ENCODE results near the gene RAX. TPM values are rescaled to one million over a fixed set of nuclear protein-coding genes. Genes with fewer than 3 reads are reported as not detected.

Gene RAX
- under 1 TPM in 1 of 2 experiments, not detected in 1; 0.17 TPM for total RNA-seq

- H3K27ac Mint-ChIP-seq: no peak within 1 kb of the TSS
Measured at GRCh38 chr18:59272891-59273758, at the start of gene RAX. Gene RAX, minus strand, starts transcription at chr18:59273454. Its CDS starts 248 bp downstream, at chr18:59273206.

DNA sequence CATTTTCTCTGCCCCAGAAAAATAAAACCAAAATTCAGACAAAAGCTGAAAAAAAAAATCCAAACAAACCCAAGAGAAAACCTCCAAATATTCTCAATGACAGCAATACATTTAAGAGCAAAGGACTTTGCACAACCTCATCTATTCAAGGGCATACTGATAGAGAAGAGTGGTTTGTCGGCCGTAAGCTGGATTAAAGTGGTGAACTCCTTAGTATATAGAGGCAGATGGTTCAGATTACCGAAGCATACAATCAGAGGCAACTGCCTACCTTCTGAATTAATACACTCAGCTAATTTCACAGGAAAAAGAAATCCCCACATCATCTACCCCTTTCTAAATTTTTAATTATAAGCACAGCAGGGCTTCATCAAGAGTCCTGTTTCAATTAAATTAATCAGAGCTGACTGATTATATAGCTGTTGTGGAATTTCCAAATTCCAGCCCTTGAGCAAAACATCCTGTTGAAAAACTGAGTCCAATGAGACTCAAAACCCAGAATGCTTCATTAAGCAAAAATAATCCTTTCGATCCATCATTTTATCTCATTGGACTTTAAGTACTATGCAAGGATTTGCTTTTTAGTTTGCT is 45.3 kb upstream of the RAX start, which contains the start of gene CPLX4:
Gene CPLX4, minus strand, starts transcription at position 190 of the 591 bp plus-strand sequence. Its CDS starts 187 bp downstream, at position 3.
- Mint-ChIP-seq H3K9me3 (no peaks in the 10 kb centered on the region), H3K27ac (no peak within 1 kb of the TSS), H3K4me1 (ENCODE audit: low read depth) (no peaks in the 10 kb centered on the region), H3K36me3 (no peaks in the 10 kb centered on the region), H3K27me3 (peaks cover 2% of the 10 kb centered on the region), H3K4me3 (no peak within 1 kb of the TSS)
- POLR2A ChIA-PET: no interaction called here
- CTCF ChIA-PET: interaction anchor here (1.7 to 2.4 kb wide), 2 partner anchors 9 to 84 kb away, joined by 4 to 16 read pairs; no protein-coding TSS in a partner anchor
- intact Hi-C loops (cut with micrococcal nuclease): no loop called here
- no peak for DNase-seq

More at GRCh38 chr18:59272891-59273758, at the start of gene RAX:
- H3K36me3 Mint-ChIP-seq: no peaks in the 10 kb centered on the region
- peaks cover 67% of the 10 kb centered on the region for H3K27me3 Mint-ChIP-seq
- peaks cover 25% of the 10 kb centered on the region for H3K4me1 Mint-ChIP-seq (ENCODE audit: low read depth)
- ChIA-PET POLR2A (interaction anchor here (1.1 kb wide), 1 partner anchor 20 kb away, joined by 3 read pairs; no protein-coding TSS in a partner anchor), CTCF (interaction anchor here (0.6 to 1.7 kb wide), 6 partner anchors 10 to 189 kb away, joined by 3 to 12 read pairs (median 4); no protein-coding TSS in a partner anchor)
- no peaks in the 10 kb centered on the region for H3K9me3 Mint-ChIP-seq
- H3K4me3 Mint-ChIP-seq: peak within 1 kb of the TSS; percentile 10
- intact Hi-C loops (cut with micrococcal nuclease): loop anchor here (2.0 to 10.0 kb wide), 3 partner anchors 86 to 1838 kb away; partner anchors contain the start of genes CCBE1, LMAN1 and ONECUT2
- peak; percentile 56 for DNase-seq

DNA sequence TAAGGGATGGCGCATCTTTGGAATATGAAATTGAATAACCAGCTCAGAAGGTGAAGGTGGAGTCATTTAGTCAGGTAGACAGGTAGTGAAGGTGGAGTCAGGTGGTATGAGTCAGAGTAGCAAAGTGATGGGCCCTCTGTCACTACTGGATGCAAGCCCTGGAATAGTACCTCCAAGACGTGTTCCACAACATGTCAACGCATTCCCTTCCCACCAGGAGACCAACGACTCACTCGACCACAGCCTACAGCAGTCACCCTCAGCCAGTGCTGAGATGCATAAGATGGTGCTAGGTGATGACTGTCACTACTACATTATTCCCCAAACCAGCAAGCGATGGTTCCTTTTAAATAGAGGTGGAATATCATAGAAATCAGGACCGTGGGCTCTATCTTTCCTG is 38.4 kb upstream of the RAX start:
- no peak overlapping the region for H3K4me3 Mint-ChIP-seq
- H3K27ac Mint-ChIP-seq: no peak overlapping the region
- peaks cover 25% of the 10 kb centered on the region for H3K27me3 Mint-ChIP-seq
- ChIA-PET CTCF (interaction anchor here (1.8 to 9.4 kb wide), 2 partner anchors 40 to 91 kb away, joined by 5 to 201 read pairs; no protein-coding TSS in a partner anchor), POLR2A (no interaction called here)
- H3K4me1 Mint-ChIP-seq (ENCODE audit: low read depth): peaks cover 3% of the 10 kb centered on the region
- DNase-seq: no peak
- no peaks in the 10 kb centered on the region for H3K36me3 Mint-ChIP-seq
- H3K9me3 Mint-ChIP-seq: no peaks in the 10 kb centered on the region
- intact Hi-C loops (cut with micrococcal nuclease): no loop called here

- Mint-ChIP-seq H3K4me3 (no peak overlapping the region), H3K27ac (no peak overlapping the region), H3K9me3 (no peaks in the 10 kb centered on the region), H3K36me3 (no peaks in the 10 kb centered on the region), H3K27me3 (peaks cover 37% of the 10 kb centered on the region), H3K4me1 (ENCODE audit: low read depth) (peaks cover 3% of the 10 kb centered on the region)
- DNase-seq: no peak
- intact Hi-C loops (cut with micrococcal nuclease): loop anchor here (1.0 to 5.0 kb wide), 3 partner anchors 42 to 94 kb away; no protein-coding TSS in a partner anchor
- ChIA-PET POLR2A (interaction anchor here (1.5 kb wide), 1 partner anchor 94 kb away, joined by 3 read pairs; no protein-coding TSS in a partner anchor), CTCF (interaction anchor here (0.7 to 9.4 kb wide), 14 partner anchors 8 to 94 kb away, joined by 3 to 201 read pairs (median 4); partner anchors contain the start of gene CPLX4)
Measured at GRCh38 chr18:59308938-59309260, 35.6 kb upstream of the RAX start.

DNA sequence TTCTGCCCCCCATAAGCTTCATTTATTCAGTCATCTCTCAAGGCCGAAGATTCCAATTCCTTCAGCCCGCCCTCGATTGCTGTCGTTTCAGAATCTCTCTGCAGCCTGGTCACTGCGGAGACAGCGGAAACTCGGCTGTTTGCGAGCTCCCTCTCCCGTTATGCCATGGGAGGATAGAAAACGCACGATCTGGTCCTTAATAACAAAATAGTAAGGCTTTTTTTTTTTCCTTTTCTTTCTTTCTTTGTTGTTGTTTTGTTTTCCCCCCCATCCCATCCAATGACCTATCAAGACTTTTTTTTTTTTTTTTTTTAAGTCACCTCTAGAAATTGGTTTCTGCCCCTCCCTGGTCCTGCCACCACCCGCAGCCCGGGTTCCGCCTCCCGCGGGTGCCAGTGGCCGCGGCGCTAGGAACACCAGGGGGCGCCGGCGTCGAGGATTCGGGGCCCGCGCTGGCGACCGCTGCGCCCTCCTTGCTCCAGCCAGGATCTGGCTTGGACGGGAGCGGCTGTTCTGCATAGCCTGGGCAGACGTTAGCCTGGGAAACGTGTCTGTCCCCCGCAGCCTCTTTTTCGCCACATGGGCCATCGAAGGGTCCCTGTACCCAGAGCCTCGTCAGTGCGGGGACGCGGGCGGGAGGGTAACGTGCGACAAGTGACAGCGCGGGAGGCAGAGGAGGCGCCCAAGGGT is 35.1 kb upstream of the RAX start:
- intact Hi-C loops (cut with micrococcal nuclease): loop anchor here (1.0 to 5.0 kb wide), 3 partner anchors 41 to 94 kb away; no protein-coding TSS in a partner anchor
- H3K27ac Mint-ChIP-seq: no peak overlapping the region
- H3K4me1 Mint-ChIP-seq (ENCODE audit: low read depth): peaks cover 3% of the 10 kb centered on the region
- H3K27me3 Mint-ChIP-seq: peaks cover 37% of the 10 kb centered on the region
- peak; percentile 75 for DNase-seq
- POLR2A ChIA-PET: interaction anchor here (0.7 kb wide), 1 partner anchor 93 kb away, joined by 3 read pairs; no protein-coding TSS in a partner anchor
- no peak overlapping the region for H3K4me3 Mint-ChIP-seq
- H3K9me3 Mint-ChIP-seq: no peaks in the 10 kb centered on the region
- CTCF ChIA-PET: interaction anchor here (0.6 to 9.4 kb wide), 22 partner anchors 8 to 227 kb away, joined by 3 to 201 read pairs (median 4); partner anchors contain the start of gene CPLX4
- no peaks in the 10 kb centered on the region for H3K36me3 Mint-ChIP-seq

GRCh38 chr18:59306640-59307039 is 33.4 kb upstream of the RAX start:
- POLR2A ChIA-PET: no interaction called here
- no peak for DNase-seq
- no peak overlapping the region for H3K4me3 Mint-ChIP-seq
- peaks cover 3% of the 10 kb centered on the region for H3K4me1 Mint-ChIP-seq (ENCODE audit: low read depth)
- H3K36me3 Mint-ChIP-seq: no peaks in the 10 kb centered on the region
- CTCF ChIA-PET: interaction anchor here (9.4 kb wide), 1 partner anchor 96 kb away, joined by 201 read pairs; no protein-coding TSS in a partner anchor
- H3K27me3 Mint-ChIP-seq: peaks cover 34% of the 10 kb centered on the region
- intact Hi-C loops (cut with micrococcal nuclease): loop anchor here (5.0 kb wide), 1 partner anchor 39 kb away; no protein-coding TSS in a partner anchor
- no peaks in the 10 kb centered on the region for H3K9me3 Mint-ChIP-seq
- no peak overlapping the region for H3K27ac Mint-ChIP-seq

DNA sequence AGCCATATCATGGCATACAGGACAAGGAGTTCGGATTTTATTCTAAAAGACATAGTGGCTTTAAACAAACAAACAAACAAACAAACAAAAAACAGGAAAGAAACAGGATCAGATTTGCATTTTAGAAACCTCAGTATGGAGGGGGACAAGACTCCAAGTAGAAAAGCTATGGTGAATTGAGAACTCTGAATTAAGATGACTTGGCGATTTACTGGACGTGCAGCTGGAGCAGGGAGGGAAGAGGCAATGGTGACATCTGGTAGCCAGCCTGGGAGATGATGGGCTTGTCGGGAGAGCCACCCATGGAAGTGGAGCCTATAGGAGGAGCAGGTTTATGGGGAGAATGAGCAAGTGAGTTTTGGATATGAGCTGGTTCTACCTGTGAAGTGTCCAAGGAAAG is 32.0 kb upstream of the RAX start:
- intact Hi-C loops (cut with micrococcal nuclease): loop anchor here (5.0 kb wide), 1 partner anchor 38 kb away; no protein-coding TSS in a partner anchor
- CTCF ChIA-PET: interaction anchor here (0.7 to 9.4 kb wide), 2 partner anchors 97 to 220 kb away, joined by 3 to 201 read pairs; no protein-coding TSS in a partner anchor
- POLR2A ChIA-PET: no interaction called here
- no peak for DNase-seq
- H3K4me3 Mint-ChIP-seq: no peak overlapping the region
- H3K9me3 Mint-ChIP-seq: no peaks in the 10 kb centered on the region
- peaks cover 28% of the 10 kb centered on the region for H3K27me3 Mint-ChIP-seq
- no peak overlapping the region for H3K27ac Mint-ChIP-seq
- peaks cover 3% of the 10 kb centered on the region for H3K4me1 Mint-ChIP-seq (ENCODE audit: low read depth)
- H3K36me3 Mint-ChIP-seq: no peaks in the 10 kb centered on the region

DNA sequence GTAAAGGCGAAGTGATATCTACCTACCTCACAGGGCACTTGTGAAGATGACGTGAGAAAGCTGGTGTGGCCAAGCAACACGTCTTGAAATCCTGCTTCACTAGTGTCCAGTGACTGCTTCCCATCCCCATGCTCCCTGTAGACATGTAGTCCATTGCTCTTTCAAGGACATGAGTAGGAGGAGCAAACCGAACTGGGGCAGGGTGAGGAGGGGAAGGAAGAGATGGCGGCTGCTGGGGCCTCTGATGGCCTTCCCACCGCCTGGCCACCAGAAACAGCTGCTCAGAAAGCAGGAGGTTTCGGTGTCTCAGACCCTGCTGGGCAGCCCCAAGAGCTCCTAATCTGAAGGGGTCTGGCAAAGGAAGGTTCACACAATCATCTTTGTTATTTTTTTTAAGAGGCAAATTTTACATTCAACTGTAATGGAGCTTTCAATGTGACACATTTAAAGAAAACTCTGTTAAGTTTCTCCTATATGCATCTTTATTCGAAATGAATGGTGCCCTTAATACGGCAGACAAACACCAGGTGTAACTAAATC is 30.5 kb upstream of the RAX start:
- peaks cover 3% of the 10 kb centered on the region for H3K4me1 Mint-ChIP-seq (ENCODE audit: low read depth)
- ChIA-PET POLR2A (no interaction called here), CTCF (interaction anchor here (0.9 to 2.5 kb wide), 3 partner anchors 34 to 99 kb away, joined by 3 to 38 read pairs (median 8); no protein-coding TSS in a partner anchor)
- H3K4me3 Mint-ChIP-seq: no peak overlapping the region
- H3K27ac Mint-ChIP-seq: no peak overlapping the region
- H3K27me3 Mint-ChIP-seq: peaks cover 22% of the 10 kb centered on the region
- H3K9me3 Mint-ChIP-seq: no peaks in the 10 kb centered on the region
- no peak for DNase-seq
- intact Hi-C loops (cut with micrococcal nuclease): no loop called here
- H3K36me3 Mint-ChIP-seq: no peaks in the 10 kb centered on the region

DNA sequence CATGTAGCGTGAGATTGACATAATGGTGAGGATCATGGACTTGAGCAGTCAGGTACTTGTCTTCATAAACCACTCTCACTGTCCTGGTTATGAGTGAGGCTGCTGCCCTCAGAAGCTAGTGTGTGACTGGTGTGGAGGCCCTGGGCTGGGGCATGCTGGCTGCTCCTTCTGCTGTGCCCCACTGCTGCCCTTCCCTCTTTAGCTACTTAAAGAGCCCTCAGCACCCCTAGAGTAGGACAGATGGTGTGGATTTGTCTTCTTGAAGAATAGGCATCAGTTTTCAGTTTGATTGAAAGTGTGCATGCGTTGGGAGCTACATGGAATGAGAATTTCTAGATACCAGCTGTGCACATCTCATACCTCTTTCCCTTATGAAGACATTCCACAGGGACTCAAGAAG is 29.8 kb upstream of the RAX start:
- no peaks in the 10 kb centered on the region for H3K36me3 Mint-ChIP-seq
- no peaks in the 10 kb centered on the region for H3K9me3 Mint-ChIP-seq
- H3K27ac Mint-ChIP-seq: no peak overlapping the region
- no peak for DNase-seq
- no peak overlapping the region for H3K4me3 Mint-ChIP-seq
- ChIA-PET CTCF (interaction anchor here (0.8 to 2.5 kb wide), 5 partner anchors 9 to 522 kb away, joined by 3 to 38 read pairs (median 4); no protein-coding TSS in a partner anchor), POLR2A (no interaction called here)
- H3K27me3 Mint-ChIP-seq: peaks cover 18% of the 10 kb centered on the region
- intact Hi-C loops (cut with micrococcal nuclease): no loop called here
- H3K4me1 Mint-ChIP-seq (ENCODE audit: low read depth): no peaks in the 10 kb centered on the region

DNA sequence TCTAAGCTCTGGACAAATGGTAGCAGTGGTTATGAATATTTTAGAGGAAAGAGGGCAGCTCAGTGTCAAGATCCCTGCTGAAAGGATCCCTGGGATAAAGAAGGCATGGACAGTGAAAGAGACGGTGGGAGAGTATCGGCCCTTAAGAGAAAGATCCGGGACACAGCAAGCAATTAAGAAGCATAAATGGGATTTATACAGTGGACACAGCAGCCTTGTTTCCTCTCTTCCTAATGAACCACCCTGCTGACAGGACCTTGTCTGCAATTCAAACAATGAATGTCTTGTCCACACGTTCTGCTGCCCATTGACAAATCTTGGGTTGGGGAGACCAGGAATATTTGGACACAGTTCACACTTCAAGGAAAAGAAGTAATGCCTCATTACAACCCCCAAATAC is 28.7 kb upstream of the RAX start:
- no peaks in the 10 kb centered on the region for H3K36me3 Mint-ChIP-seq
- no peaks in the 10 kb centered on the region for H3K4me1 Mint-ChIP-seq (ENCODE audit: low read depth)
- H3K27me3 Mint-ChIP-seq: peaks cover 14% of the 10 kb centered on the region
- no peak overlapping the region for H3K4me3 Mint-ChIP-seq
- no peaks in the 10 kb centered on the region for H3K9me3 Mint-ChIP-seq
- CTCF ChIA-PET: interaction anchor here (1.2 to 2.5 kb wide), 3 partner anchors 8 to 217 kb away, joined by 3 to 38 read pairs (median 4); no protein-coding TSS in a partner anchor
- POLR2A ChIA-PET: no interaction called here
- no peak overlapping the region for H3K27ac Mint-ChIP-seq
- DNase-seq: no peak
- intact Hi-C loops (cut with micrococcal nuclease): no loop called here

- ChIA-PET POLR2A (no interaction called here), CTCF (interaction anchor here (1.6 to 2.1 kb wide), 3 partner anchors 8 to 102 kb away, joined by 6 to 11 read pairs (median 7); no protein-coding TSS in a partner anchor)
- peaks cover 10% of the 10 kb centered on the region for H3K27me3 Mint-ChIP-seq
Measured at GRCh38 chr18:59300676-59301285, 27.5 kb upstream of the RAX start.

More at GRCh38 chr18:59300676-59301285, 27.5 kb upstream of the RAX start:
- Mint-ChIP-seq H3K4me3 (no peak overlapping the region), H3K36me3 (no peaks in the 10 kb centered on the region), H3K27ac (no peak overlapping the region), H3K4me1 (ENCODE audit: low read depth) (no peaks in the 10 kb centered on the region), H3K9me3 (no peaks in the 10 kb centered on the region)
- DNase-seq: peak; percentile 18
- intact Hi-C loops (cut with micrococcal nuclease): no loop called here

Data from activated CD4-positive, alpha-beta memory T cell treated with anti-CD3 and anti-CD28 coated beads for 36 hours (primary cell).